GM18502 (cell line): ENCODE data around the gene CCDC188.
A peak's percentile ranks its signal among the peaks of the same experiment; 100 is the strongest.
"Not testable (repeated sequence)": the region's sequence is repeated elsewhere in the genome, so short reads cannot be mapped to it uniquely, and the experiment has no call there.

Experiments
- ATAC-seq: cut with Tn5 transposase; IDR thresholded peaks from one replicate; pipeline ENCODE4 v1.9.1; 2021; ENCODE audit warnings: mild to moderate bottlenecking; ENCODE audit not compliant: unreplicated experiment, poor library complexity

The CCDC188 gene

GRCh38 chr22:20172141-20172613, 21.3 kb upstream of the CCDC188 start:
- ATAC-seq: no peak

GRCh38 chr22:20171288-20172140, 20.7 kb upstream of the CCDC188 start:
- no peak for ATAC-seq

- ATAC-seq: no peak
Measured at GRCh38 chr22:20170170-20170569, 19.3 kb upstream of the CCDC188 start.

GRCh38 chr22:20169253-20169822, 18.5 kb upstream of the CCDC188 start:
- ATAC-seq: no peak

- no peak for ATAC-seq
Measured at GRCh38 chr22:20167643-20168322, 16.9 kb upstream of the CCDC188 start.

GRCh38 chr22:20166703-20167102, 15.8 kb upstream of the CCDC188 start:
- no peak for ATAC-seq

GRCh38 chr22:20165913-20166312, 15.1 kb upstream of the CCDC188 start:
- ATAC-seq: no peak

- no peak for ATAC-seq
Measured at GRCh38 chr22:20165421-20165820, 14.6 kb upstream of the CCDC188 start.

GRCh38 chr22:20164863-20165262, 14.0 kb upstream of the CCDC188 start:
- ATAC-seq: no peak

- ATAC-seq: no peak
Measured at GRCh38 chr22:20160041-20160440, 9.2 kb upstream of the CCDC188 start.

GRCh38 chr22:20159531-20159930, 8.7 kb upstream of the CCDC188 start:
- not testable (repeated sequence) for ATAC-seq

- no peak for ATAC-seq
Measured at GRCh38 chr22:20159076-20159475, 8.2 kb upstream of the CCDC188 start.

- ATAC-seq: no peak
Measured at GRCh38 chr22:20158391-20159036, 7.7 kb upstream of the CCDC188 start.

- ATAC-seq: no peak
Measured at GRCh38 chr22:20157430-20158183, 6.8 kb upstream of the CCDC188 start.

- ATAC-seq: peak; percentile 56
Measured at GRCh38 chr22:20156611-20157429, 6.0 kb upstream of the CCDC188 start.

GRCh38 chr22:20156042-20156389, 5.2 kb upstream of the CCDC188 start:
- no peak for ATAC-seq

- no peak for ATAC-seq
Measured at GRCh38 chr22:20155330-20156041, 4.6 kb upstream of the CCDC188 start.

GRCh38 chr22:20154602-20155187, 3.8 kb upstream of the CCDC188 start:
- ATAC-seq: no peak
